Vagina (tissue), 2 donors: ENCODE results near the gene NCR2. TPM values are rescaled to one million over a fixed set of nuclear protein-coding genes. Genes with fewer than 3 reads are reported as not detected.

Experiments used
- DNase-seq, 2 donors: peaks; one replicate each; pipeline ENCODE4 v3.0.0-alpha.2; 2017; ENCODE audit errors: extremely low spot score in 2 of 2
- H3K27ac ChIP-seq: fragments of 200-600 bp; sonication (generic); one replicate; pipeline ENCODE4 v1.5.1; 2019
- H3K27me3 ChIP-seq: fragments of 200-600 bp; sonication (generic); one replicate; pipeline ENCODE4 v1.5.1; 2019
- H3K36me3 ChIP-seq, 2 donors: fragments of 200-600 bp; sonication (generic); one replicate each; pipeline ENCODE4 v1.5.1; 2017 to 2019
- H3K4me1 ChIP-seq: fragments of 200-600 bp; sonication (generic); one replicate; pipeline ENCODE4 v1.5.1; 2019
- H3K4me3 ChIP-seq, 2 donors: fragments of 200-600 bp; sonication (generic); 1 replicate in 1 of 2; 2 replicates in 1 of 2; pipeline ENCODE4 v1.5.1; 2016 to 2019
- H3K9me3 ChIP-seq: fragments of 200-600 bp; sonication (generic); one replicate; pipeline ENCODE4 v1.5.1; 2019
- POLR2A ChIP-seq, 2 donors: fragments of 450-650 bp; IDR thresholded peaks; one replicate each; pipeline ENCODE4 v1.6.1; 2017; ENCODE audit warnings: antibody characterized with exemption in 2 of 2, mild to moderate bottlenecking in 2 of 2, moderate library complexity in 2 of 2
- POLR2AphosphoS5 ChIP-seq, 2 donors: sonication (generic); formaldehyde crosslinking; IDR thresholded peaks; one replicate each; pipeline ENCODE4 v1.9.0; 2017; ENCODE audit warnings: antibody characterized with exemption in 2 of 2, mild to moderate bottlenecking in 2 of 2, low read depth in 1 of 2; ENCODE audit not compliant: insufficient read depth in 1 of 2
- intact Hi-C: fragments of 100-400 bp; cut with DNase I; formaldehyde crosslinking; loops from one replicate; pipeline ENCODE4 v1.15.1; 2023
- total RNA-seq: library from RNA; depleted of rRNA; stranded (reverse); fragments of >200 nt; gene quantifications from one replicate; pipeline ENCODE4 v1.2.3, GENCODE V29; 2016
- TF ChIP-seq, protein P1 (sequence below), 3 experiments: fragments of 450-650 bp in 2 of 3; fragments of 200-600 bp in 1 of 3; sonication (generic) in 1 of 3; IDR thresholded peaks; one replicate each; pipeline ENCODE4 v1.5.1; 2017 to 2019; ENCODE audit warnings: antibody characterized with exemption in 3 of 3, mild to moderate bottlenecking in 2 of 3, moderate library complexity in 2 of 3

Gene NCR2
- total RNA-seq, 1 donor from 2014 or later, result not detected

GRCh38 chr6:41344876-41345275 is 9.5 kb downstream of the NCR2 start:
- no peak for DNase-seq
- no peak overlapping the region for H3K27ac ChIP-seq
- intact Hi-C loops, result no loop called here
- H3K4me1 ChIP-seq, result no peaks in the 10 kb centered on the region
- no peaks in the 10 kb centered on the region for H3K27me3 ChIP-seq
- H3K4me3 ChIP-seq, result no peak overlapping the region
- no peak for TF ChIP-seq POLR2AphosphoS5 (IDR thresholded peaks at IDR 0.05; ENCODE audit: insufficient read depth in 1 of 2, low read depth in 1 of 2)
- TF ChIP-seq POLR2A (IDR thresholded peaks at IDR 0.05), result no peak
- TF ChIP-seq, protein P1, sequence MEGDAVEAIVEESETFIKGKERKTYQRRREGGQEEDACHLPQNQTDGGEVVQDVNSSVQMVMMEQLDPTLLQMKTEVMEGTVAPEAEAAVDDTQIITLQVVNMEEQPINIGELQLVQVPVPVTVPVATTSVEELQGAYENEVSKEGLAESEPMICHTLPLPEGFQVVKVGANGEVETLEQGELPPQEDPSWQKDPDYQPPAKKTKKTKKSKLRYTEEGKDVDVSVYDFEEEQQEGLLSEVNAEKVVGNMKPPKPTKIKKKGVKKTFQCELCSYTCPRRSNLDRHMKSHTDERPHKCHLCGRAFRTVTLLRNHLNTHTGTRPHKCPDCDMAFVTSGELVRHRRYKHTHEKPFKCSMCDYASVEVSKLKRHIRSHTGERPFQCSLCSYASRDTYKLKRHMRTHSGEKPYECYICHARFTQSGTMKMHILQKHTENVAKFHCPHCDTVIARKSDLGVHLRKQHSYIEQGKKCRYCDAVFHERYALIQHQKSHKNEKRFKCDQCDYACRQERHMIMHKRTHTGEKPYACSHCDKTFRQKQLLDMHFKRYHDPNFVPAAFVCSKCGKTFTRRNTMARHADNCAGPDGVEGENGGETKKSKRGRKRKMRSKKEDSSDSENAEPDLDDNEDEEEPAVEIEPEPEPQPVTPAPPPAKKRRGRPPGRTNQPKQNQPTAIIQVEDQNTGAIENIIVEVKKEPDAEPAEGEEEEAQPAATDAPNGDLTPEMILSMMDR (IDR thresholded peaks at IDR 0.05), result no peak
- H3K36me3 ChIP-seq, result no peaks in the 10 kb centered on the region
- H3K9me3 ChIP-seq, result no peaks in the 10 kb centered on the region

DNA sequence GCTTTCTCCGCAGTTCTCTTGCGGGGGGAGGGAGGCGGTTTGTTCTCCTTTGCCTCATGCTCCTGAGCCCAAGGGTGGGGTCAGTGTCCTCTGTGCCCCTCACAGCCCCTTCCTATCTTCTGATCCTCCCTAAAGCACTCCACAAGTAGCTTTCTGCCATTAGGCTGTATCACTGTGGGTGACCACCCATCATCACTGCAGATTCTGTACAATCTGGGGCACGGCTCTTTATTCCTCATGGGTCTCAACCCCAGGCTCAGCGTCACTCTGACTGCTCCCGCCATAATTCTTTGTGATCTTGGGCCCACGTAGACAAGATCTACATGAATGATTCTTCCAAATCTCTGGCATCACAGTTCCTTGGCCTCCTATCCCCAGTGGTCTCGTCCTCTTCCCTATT is 10.5 kb downstream of the NCR2 start:
- intact Hi-C loops, result no loop called here
- no peak for DNase-seq
- TF ChIP-seq POLR2AphosphoS5 (IDR thresholded peaks at IDR 0.05; ENCODE audit: insufficient read depth in 1 of 2, low read depth in 1 of 2), result no peak
- TF ChIP-seq POLR2A (IDR thresholded peaks at IDR 0.05), result no peak
- TF ChIP-seq, protein P1 (IDR thresholded peaks at IDR 0.05), result no peak
- Histone ChIP-seq H3K4me3 (no peak overlapping the region), H3K27me3 (no peaks in the 10 kb centered on the region), H3K4me1 (no peaks in the 10 kb centered on the region), H3K27ac (no peak overlapping the region), H3K36me3 (no peaks in the 10 kb centered on the region), H3K9me3 (no peaks in the 10 kb centered on the region)

GRCh38 chr6:41346441-41346840 is 11.0 kb downstream of the NCR2 start:
- intact Hi-C loops, result no loop called here
- Histone ChIP-seq H3K9me3 (no peaks in the 10 kb centered on the region), H3K4me1 (no peaks in the 10 kb centered on the region), H3K27ac (no peak overlapping the region), H3K4me3 (no peak overlapping the region), H3K36me3 (no peaks in the 10 kb centered on the region), H3K27me3 (no peaks in the 10 kb centered on the region)
- no peak for DNase-seq
- no peak for TF ChIP-seq POLR2AphosphoS5 (IDR thresholded peaks at IDR 0.05; ENCODE audit: insufficient read depth in 1 of 2, low read depth in 1 of 2)
- TF ChIP-seq POLR2A (IDR thresholded peaks at IDR 0.05), result no peak
- TF ChIP-seq, protein P1 (IDR thresholded peaks at IDR 0.05), result no peak

GRCh38 chr6:41347378-41348050 is 12.1 kb downstream of the NCR2 start:
- no peaks in the 10 kb centered on the region for H3K27me3 ChIP-seq
- no peaks in the 10 kb centered on the region for H3K9me3 ChIP-seq
- no peaks in the 10 kb centered on the region for H3K36me3 ChIP-seq
- H3K4me1 ChIP-seq, result no peaks in the 10 kb centered on the region
- H3K27ac ChIP-seq, result no peak overlapping the region
- DNase-seq, result no peak
- intact Hi-C loops, result no loop called here
- no peak for TF ChIP-seq POLR2A (IDR thresholded peaks at IDR 0.05)
- TF ChIP-seq, protein P1 (IDR thresholded peaks at IDR 0.05), result no peak
- H3K4me3 ChIP-seq, result no peak overlapping the region

DNA sequence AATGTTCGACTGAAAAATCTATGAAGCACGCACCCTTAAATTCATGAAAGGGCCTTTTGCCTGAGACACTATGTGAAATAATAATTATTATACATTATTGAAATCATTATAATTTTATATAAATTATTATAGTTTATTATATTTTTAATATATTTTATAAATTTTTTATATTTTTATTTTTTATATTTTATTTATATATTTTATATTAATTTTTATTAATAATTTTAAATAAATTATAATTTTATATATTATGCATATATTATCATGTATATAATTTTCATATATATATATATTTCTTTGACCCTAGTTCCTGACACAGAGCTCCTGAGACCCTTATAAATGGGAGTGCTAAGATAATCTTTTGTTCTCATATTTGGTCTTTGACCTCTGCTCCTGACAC is 13.5 kb downstream of the NCR2 start:
- intact Hi-C loops, result no loop called here
- H3K27ac ChIP-seq, result no peak overlapping the region
- H3K4me3 ChIP-seq, result no peak overlapping the region
- H3K36me3 ChIP-seq, result no peaks in the 10 kb centered on the region
- H3K4me1 ChIP-seq, result no peaks in the 10 kb centered on the region
- DNase-seq, result no peak
- H3K27me3 ChIP-seq, result no peaks in the 10 kb centered on the region
- TF ChIP-seq POLR2A (IDR thresholded peaks at IDR 0.05) (no peak), POLR2AphosphoS5 (IDR thresholded peaks at IDR 0.05; ENCODE audit: insufficient read depth in 1 of 2, low read depth in 1 of 2) (no peak)
- TF ChIP-seq, protein P1 (IDR thresholded peaks at IDR 0.05), result no peak
- no peaks in the 10 kb centered on the region for H3K9me3 ChIP-seq
